Esophagus mucosa (tissue), 1 donor: ENCODE results near the gene EIF5. TPM values are rescaled to one million over a fixed set of nuclear protein-coding genes. Genes with fewer than 3 reads are reported as not detected.
A peak's percentile ranks its signal among the peaks of the same experiment; 100 is the strongest.
"Not testable (repeated sequence)": the region's sequence is repeated elsewhere in the genome, so short reads cannot be mapped to it uniquely, and the experiment has no call there.

Source experiments
- ATAC-seq: fragments of 200-7000 bp; cut with Tn5 transposase; one replicate; pipeline ENCODE4 v1.9.1; 2020
- total RNA-seq: library from RNA; stranded (reverse); gene quantifications from one replicate; pipeline ENCODE4 v1.2.4, GENCODE V29; 2023
- donor health status: DM: yes; HTN: yes; CAD: no.

EIF5 gene
- total RNA-seq, 1 donor from 2014 or later: 253 TPM

- ATAC-seq: no peak
Observed at GRCh38 chr14:103337794-103338193, 3.8 kb downstream of the EIF5 start.

DNA sequence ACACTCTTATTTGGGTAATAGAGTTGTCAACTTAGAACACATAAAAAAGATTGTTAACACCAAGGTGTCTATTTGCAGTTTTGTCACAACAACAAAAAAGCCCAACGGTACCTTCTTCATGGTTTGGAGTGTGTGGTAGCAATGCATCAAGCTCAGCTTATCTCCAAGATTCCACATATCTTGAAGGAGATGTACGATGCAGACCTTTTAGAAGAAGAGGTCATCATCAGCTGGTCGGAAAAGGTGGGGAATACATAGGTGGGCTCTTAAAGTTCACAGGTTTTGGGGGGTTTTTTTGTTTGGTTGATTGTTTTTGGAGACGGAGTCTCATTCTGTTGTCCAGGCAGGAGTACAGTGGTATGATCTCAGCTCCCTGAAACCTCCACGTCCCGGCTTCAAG is 5.5 kb downstream of the EIF5 start:
- ATAC-seq: no peak

GRCh38 chr14:103340480-103341212 is 6.6 kb downstream of the EIF5 start:
- no peak for ATAC-seq

- no peak for ATAC-seq
Observed at GRCh38 chr14:103341250-103342129, 7.5 kb downstream of the EIF5 start.

DNA sequence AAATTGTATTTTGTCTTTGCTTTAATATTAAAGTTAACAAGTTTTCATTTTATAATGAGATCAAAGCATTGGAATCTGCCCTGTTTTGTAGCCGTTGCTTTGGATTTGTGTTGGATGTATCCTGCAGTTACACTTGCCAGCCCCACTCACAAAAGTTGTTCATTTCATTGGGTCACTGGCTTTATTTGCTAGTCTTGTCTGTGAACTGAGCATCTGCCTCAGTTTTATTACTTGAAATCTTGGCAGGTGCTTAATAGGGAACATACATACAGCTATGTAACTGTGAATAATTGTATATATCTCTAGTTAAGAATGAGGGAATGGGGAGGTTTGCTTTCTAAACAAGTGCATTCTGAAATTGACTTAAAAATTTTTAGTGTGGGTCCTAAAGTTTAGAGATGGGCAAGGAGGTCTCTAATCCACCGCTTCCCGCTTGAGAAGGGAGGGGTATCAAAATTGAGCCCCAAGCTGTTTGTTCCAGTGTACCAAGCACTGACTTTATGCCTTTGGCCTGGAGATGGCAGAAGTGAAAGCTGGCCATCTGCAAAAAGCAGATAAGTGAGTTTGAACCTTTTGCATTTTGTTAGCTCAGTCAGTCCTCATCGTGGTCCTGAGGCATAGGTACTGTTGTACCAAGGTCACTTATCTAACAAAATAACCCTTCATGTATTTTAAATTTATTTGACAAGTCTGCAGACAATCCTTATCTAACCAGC is 9.3 kb downstream of the EIF5 start:
- ATAC-seq: no peak

DNA sequence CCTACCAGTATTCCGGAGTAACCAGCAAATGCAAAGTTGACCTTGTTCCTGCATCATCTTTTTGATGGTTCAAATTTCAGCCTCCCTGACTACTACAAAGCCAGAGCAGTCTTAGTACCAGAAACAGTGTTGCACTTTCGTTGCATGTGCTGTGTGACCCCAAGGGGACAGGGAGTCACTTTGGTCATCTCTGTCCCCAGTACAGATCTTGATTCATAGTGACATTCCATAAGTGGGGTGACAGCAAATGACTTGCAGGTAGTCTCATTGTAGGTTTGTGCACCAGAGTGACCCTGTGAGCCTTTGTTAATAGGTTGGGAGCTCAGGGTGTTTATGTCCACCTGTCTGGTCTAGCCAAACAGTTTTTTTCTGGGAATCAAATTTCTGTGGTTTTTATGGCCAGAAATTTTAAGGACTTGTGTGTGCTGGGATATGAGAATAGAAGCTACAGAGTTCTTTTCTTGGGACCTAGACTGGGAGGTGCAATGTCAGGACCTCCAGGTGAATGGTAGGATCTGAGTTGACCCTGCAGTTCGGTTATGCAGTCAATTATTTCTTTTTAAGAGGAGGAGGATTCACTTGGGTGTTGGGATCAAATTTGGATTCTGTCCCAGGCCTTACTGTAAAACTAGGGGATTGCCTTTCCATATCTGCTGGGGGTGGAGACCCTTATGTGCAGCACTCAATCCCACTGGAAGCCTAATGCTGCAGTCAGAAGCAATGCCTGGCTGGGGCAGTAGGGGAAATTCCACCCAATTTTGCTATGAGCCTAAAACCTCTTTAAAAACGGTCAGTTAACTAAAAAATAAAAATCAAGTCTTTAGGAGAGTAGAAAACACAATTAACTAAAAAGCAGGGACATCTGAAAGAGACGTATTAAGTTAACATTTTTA is 10.1 kb downstream of the EIF5 start:
- no peak for ATAC-seq

- ATAC-seq: no peak
Observed at GRCh38 chr14:103346286-103346685, 12.2 kb downstream of the EIF5 start.

- no peak for ATAC-seq
Observed at GRCh38 chr14:103347091-103347815, 13.2 kb downstream of the EIF5 start.

DNA sequence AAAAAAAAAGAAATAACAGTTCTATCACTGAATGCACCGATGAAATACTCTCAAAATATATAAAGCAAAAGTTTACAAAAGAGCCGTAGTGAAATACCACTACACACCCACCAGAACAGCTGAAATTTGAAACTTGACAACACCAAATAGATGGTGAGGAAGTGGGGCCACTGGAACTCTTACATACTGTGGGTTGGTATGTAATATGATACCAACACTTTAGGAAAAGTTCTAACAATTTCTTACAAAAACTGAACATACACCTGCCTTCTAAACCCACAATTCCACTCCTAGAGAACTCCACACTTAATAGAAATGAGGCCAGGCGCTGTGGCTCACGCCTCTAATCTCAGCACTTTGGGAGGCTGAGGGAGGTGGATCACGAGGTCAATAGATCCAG is 14.1 kb downstream of the EIF5 start:
- ATAC-seq: no peak

GRCh38 chr14:103349982-103350381 is 15.9 kb downstream of the EIF5 start:
- no peak for ATAC-seq

GRCh38 chr14:103353362-103353761 is 19.3 kb downstream of the EIF5 start:
- ATAC-seq: no peak

- ATAC-seq: no peak
Observed at GRCh38 chr14:103354141-103354540, 20.1 kb downstream of the EIF5 start.

GRCh38 chr14:103356024-103356682 is 22.1 kb downstream of the EIF5 start:
- no peak for ATAC-seq

- ATAC-seq: not testable (repeated sequence)
Observed at GRCh38 chr14:103357552-103357951, 23.5 kb downstream of the EIF5 start.

- ATAC-seq: no peak
Observed at GRCh38 chr14:103360548-103360947, 26.5 kb downstream of the EIF5 start.

DNA sequence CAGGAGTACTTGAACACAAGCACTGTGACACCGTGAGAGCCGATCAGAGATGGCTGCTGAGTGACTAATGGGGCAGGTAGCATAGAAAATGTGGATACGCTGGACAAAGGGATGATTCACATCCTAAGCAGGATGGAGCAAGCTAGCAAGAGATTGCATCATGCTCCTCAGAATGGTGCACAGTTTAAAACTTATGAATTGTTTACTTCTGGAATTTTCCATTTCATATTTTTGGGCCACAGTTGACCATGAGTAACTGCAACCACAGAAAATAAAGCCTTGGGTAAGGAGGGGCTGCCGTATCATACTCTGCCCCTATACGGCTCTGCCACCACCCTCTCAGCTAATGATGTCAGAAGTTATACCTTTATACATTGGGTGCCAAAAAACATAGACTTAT is 27.8 kb downstream of the EIF5 start:
- peak; percentile 96 for ATAC-seq

DNA sequence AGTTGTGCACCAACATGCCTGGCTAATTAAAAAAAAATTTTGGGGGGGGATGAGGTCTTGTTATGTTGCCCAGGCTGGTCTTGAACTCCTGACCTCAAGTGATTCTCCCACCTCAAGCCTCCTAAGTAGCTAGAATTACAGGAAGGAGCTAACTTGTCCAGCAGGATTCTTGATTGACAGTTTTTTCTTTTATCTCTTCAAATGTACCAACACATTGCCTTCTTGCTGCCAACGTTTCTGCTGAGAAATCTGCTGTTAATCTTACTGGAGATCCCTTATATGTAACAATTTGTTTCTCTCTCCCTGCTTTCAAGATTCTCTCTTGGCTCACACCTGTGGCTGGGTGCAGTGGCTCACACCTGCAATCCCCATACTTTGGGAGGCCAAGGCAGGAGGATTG is 28.7 kb downstream of the EIF5 start:
- peak; percentile 44 for ATAC-seq

GRCh38 chr14:103366741-103367140 is 32.7 kb downstream of the EIF5 start:
- ATAC-seq: no peak

GRCh38 chr14:103367995-103368394 is 34.0 kb downstream of the EIF5 start:
- no peak for ATAC-seq

- no peak for ATAC-seq
Observed at GRCh38 chr14:103370087-103370486, 36.0 kb downstream of the EIF5 start.

DNA sequence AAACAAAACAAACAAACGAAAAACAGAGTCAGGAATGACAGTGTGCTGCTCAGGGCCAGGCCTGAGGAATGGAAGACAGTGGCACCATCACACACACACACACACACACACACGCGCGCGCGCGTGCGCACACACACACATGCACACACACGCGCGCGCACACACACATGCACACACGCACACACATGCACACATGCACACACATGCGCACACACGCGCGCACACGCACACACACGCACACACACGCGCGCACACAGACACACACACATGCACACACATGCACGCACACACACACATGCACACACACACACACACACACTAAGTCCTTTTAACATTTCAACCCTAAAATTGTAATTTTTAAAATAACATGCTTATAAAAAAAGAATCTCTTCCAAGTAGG is 38.0 kb downstream of the EIF5 start:
- ATAC-seq: no peak
